HG03196 (cell line): ENCODE data around the gene PRDM16.

Source experiments
- ATAC-seq: cut with Tn5 transposase; IDR thresholded peaks from one replicate; pipeline ENCODE4 v1.9.1; 2021; ENCODE audit not compliant: unreplicated experiment

PRDM16 gene

DNA sequence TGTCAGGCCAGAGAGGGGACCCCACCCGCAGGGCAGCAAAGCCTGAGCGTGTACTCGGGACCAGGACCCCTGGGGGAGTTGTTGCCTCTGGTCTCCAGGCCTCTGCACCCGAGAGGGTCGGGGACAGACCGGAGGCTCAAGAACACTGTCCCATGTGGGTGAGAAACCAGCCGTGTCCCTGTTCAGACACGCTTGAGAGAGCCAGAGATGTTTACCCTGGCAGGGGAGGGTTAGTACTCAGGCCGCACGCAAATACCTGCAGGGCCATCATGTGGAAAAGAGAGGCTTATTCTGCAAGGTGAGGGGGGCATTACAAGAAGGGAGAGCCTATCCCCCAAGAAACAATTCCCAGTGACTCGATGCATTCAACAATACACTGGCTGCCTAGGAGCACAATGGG lies 311.5 kb downstream of the PRDM16 start:
- ATAC-seq, result no peak

DNA sequence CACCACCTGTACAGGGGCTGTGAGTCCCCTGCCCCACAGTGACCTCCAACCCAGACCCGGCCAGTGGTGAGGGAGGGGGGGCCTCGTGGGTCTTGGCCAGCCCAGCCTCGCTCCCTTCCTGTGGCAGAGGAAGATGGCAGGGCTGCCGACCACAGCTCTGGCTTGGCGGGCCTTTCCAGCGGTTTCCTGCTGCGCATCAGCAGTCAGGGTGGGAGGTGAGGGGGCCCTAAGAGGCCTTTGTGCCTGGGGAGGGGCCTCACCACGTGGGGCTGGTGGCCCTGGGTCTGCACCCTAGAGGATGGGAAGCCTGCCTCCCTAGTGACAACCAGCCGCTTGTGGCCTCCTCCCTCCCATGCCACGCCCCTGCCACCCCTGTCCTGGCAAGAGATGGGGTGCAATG lies 312.9 kb downstream of the PRDM16 start:
- no peak for ATAC-seq

GRCh38 chr1:3382326-3383057 lies 313.5 kb downstream of the PRDM16 start:
- no peak for ATAC-seq

GRCh38 chr1:3383679-3384078 lies 314.7 kb downstream of the PRDM16 start:
- no peak for ATAC-seq

DNA sequence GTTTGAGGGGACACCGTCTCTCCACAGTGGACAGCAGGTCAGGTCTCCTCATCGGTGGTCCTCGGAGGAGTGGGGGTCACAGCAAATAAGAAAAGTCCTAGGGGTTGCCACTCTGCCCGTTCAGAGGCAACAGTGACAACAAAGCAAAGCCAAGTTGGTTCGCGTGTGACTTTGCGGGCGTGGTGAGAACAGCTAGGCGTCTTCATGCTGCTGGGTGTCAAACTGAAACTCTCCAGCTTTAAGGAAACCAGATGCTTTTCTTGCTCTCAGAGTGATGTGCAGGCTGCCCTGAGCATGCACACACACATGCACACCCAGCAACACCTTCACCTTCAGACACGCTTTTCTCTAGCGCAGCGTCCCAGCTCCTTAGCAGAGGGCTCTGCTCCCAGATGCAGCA lies 315.4 kb downstream of the PRDM16 start:
- no peak for ATAC-seq

- no peak for ATAC-seq
Observed at GRCh38 chr1:3386205-3387002, 317.4 kb downstream of the PRDM16 start.

DNA sequence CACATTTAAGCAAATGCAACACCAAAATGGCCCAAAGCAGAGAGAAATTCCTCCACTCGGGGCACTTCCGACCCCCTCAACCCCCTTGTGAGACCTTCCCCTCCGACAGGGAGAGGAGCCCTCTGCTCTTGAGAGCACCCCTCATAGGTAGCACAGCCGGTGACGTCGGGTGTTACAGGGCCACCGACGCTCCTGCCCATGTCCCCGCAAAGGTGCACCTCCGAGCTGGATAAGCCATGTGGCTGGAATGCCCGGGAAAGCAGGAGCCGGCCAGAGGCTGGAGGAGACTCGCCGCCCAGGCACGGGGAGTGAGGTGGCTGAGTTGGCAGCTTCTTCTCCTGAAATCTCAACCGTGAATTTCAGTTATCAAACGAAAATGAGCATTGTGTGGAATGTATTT lies 318.4 kb downstream of the PRDM16 start:
- no peak for ATAC-seq

GRCh38 chr1:3389093-3389833 lies 320.3 kb downstream of the PRDM16 start:
- no peak for ATAC-seq

DNA sequence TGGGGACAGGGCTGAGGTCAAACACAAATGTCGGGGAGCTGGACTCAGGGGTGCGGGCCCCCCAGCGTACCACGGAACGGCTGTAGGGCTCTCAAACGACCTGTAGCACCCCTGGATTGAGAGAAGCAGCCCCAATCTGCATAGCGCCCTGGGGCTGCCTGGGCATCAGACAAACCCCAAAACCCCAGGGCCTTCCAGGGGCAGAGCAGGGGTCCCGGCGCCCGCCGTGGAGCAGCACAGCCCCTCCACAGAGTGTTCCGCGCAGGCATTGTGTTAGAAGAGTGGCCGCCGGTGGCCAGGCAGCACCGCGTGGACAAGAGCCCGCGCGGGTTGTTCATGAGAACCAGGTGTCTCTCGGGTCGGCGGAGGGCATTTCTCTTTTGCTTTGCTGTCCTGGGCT lies 321.3 kb downstream of the PRDM16 start:
- no peak for ATAC-seq

- ATAC-seq, result no peak
Observed at GRCh38 chr1:3391711-3392110, 322.7 kb downstream of the PRDM16 start.

- ATAC-seq, result no peak
Observed at GRCh38 chr1:3393024-3393986, 324.3 kb downstream of the PRDM16 start.

DNA sequence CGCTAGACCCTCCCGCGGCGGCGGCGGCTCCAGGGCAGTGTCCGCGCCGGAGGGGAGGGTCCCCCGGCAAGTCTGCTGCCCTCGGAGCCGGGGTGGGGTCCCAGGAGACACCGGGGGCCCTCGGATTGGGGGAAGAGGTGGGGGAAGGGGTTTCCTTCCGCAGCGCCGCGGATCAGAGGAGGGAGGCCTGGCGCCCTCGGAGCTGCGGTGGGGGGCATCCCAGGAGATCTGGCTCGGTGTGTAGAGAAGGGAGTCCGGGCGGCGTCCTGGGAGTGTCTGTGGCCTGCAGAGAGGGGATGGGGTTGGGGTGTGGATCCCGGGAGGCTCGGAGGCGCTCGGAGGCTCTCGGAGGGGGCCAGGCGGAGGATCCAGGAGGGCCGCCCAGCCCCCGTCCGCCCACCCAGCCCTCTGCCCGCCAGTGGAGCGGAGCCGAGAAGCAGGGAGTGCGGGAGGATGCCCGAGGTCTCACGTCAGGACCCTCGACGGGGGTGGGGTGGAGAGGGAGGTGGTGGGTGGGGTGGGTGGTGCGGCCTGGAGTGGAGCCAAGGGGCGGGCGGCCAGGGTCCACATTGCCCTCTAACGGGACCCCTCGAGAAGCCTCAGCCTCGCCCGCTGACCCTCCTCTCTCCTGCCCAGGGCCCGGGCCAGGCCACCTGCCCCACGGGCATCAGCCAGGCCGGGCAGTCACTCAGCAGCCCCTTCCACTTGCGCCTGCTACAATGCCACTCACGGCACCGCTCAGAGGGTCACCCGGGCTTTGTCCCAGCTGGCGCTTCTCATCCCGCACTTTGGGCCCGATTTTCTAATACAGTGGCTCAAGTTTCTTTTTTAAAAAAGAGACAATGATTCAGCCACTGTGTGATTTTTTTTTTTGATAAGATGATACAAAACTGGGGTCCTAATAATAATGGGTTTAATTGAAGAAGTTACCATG lies 325.3 kb downstream of the PRDM16 start:
- no peak for ATAC-seq

DNA sequence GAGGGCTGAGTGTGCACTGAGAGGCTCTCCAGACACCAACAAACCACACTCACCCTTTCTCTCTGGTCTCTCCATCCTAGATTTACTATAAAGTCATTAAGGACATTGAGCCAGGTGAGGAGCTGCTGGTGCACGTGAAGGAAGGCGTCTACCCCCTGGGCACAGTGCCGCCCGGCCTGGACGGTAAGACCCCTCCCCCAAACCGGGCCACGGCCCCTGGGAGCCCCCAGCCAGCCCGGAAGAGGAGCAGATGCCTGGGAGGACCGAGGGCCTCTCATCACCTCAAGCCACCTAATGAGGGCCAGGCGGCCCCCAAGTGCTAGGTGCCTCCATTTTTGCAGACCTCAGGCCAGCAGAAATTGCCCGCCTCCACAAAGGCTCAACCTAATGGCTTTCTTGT lies 327.4 kb downstream of the PRDM16 start:
- no peak for ATAC-seq

DNA sequence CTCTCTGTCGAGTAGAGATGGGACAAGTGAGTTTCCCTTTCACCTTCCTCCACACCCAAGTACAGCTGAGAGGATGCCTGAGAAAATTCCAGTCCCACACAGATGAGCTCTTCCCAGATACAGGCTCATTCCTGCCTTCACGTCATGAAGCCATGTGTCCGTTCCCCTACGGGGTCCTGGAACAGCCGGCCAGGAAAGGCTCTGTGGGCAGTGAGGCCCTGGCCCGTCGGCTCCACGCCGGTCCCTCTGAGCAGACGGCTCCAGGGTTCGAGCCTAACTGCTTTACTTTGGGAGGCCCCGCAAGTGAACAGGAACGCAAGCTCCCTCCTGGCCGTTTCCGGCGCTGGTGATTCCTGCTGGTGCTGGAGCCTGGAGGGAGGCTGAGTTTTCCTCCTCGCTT lies 328.3 kb downstream of the PRDM16 start:
- ATAC-seq, result no peak

- no peak for ATAC-seq
Observed at GRCh38 chr1:3398396-3399140, 329.6 kb downstream of the PRDM16 start.

DNA sequence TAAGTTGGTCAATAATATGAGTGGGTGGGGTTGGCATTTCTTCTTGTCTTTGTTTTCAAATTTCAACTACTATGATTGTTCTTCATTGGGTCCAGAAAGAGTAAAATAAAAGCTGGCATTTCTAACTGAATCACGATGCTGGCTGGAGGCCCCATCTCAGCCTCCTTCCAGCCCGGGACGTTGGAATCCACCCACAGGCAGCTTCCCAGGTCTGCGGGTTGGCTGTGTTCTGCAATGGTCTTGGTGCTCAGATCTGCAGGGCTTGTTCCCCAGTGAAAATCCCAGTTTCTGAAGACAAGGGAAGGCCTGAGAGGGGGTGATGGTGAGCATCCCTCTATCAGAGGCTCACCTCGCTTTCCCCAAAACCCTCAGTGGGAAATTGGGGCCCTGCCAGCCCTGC lies 330.7 kb downstream of the PRDM16 start:
- no peak for ATAC-seq

GRCh38 chr1:3401585-3402257 lies 332.7 kb downstream of the PRDM16 start:
- ATAC-seq, result no peak

GRCh38 chr1:3402258-3403010 lies 333.4 kb downstream of the PRDM16 start:
- ATAC-seq, result no peak
